Hematopoietic multipotent progenitor cell treated with erythropoietin and hydrocortisone succinate and interleukin-3 and kit ligand, for 17 days (in vitro differentiated cells): ENCODE results near the gene INTS1.
"Not testable (repeated sequence)": the region's sequence is repeated elsewhere in the genome, so short reads cannot be mapped to it uniquely, and the experiment has no call there.

Experiments used
- DNase-seq: peaks from one replicate; pipeline ENCODE4 v3.0.0-alpha.2; 2015; ENCODE audit warnings: low spot score

The INTS1 gene

GRCh38 chr7:1531979-1532455 lies 27.8 kb upstream of the INTS1 start:
- peak; percentile 49 for DNase-seq

GRCh38 chr7:1531263-1531978 lies 27.2 kb upstream of the INTS1 start:
- peak; percentile 56 for DNase-seq

GRCh38 chr7:1530946-1531262 lies 26.7 kb upstream of the INTS1 start:
- DNase-seq = peak; percentile 55

- DNase-seq = no peak
Measured at GRCh38 chr7:1529383-1530116, 25.4 kb upstream of the INTS1 start.

GRCh38 chr7:1526271-1526754 lies 22.1 kb upstream of the INTS1 start:
- no peak for DNase-seq

GRCh38 chr7:1525409-1525808 lies 21.2 kb upstream of the INTS1 start:
- no peak for DNase-seq

GRCh38 chr7:1523844-1524243 lies 19.7 kb upstream of the INTS1 start:
- DNase-seq = no peak

- DNase-seq = no peak
Measured at GRCh38 chr7:1523208-1523607, 19.0 kb upstream of the INTS1 start.

GRCh38 chr7:1521456-1521855 lies 17.3 kb upstream of the INTS1 start:
- no peak for DNase-seq

GRCh38 chr7:1520539-1521234 lies 16.5 kb upstream of the INTS1 start:
- DNase-seq = no peak

- DNase-seq = not testable (repeated sequence)
Measured at GRCh38 chr7:1519322-1519922, 15.2 kb upstream of the INTS1 start.

GRCh38 chr7:1516586-1517251 lies 12.5 kb upstream of the INTS1 start:
- no peak for DNase-seq

GRCh38 chr7:1515509-1515967 lies 11.3 kb upstream of the INTS1 start:
- DNase-seq = not testable (repeated sequence)

- DNase-seq = no peak
Measured at GRCh38 chr7:1514995-1515401, 10.8 kb upstream of the INTS1 start.

GRCh38 chr7:1514407-1514806 lies 10.2 kb upstream of the INTS1 start:
- DNase-seq = no peak

GRCh38 chr7:1513657-1514095 lies 9.5 kb upstream of the INTS1 start:
- DNase-seq = no peak

- DNase-seq = peak; percentile 86
Measured at GRCh38 chr7:1512781-1513656, 8.8 kb upstream of the INTS1 start.

GRCh38 chr7:1511444-1512422 lies 7.5 kb upstream of the INTS1 start:
- DNase-seq = no peak

- DNase-seq = no peak
Measured at GRCh38 chr7:1510780-1511154, 6.6 kb upstream of the INTS1 start.

- no peak for DNase-seq
Measured at GRCh38 chr7:1509226-1509625, 5.0 kb upstream of the INTS1 start.
